Psoas muscle (tissue), 8 donors: ENCODE measurements around the gene RPN1. TPM values are rescaled to one million over a fixed set of nuclear protein-coding genes. Genes with fewer than 3 reads are reported as not detected.
"Not testable (repeated sequence)": the region's sequence is repeated elsewhere in the genome, so short reads cannot be mapped to it uniquely, and the experiment has no call there.

Source experiments
- ATAC-seq, 4 donors: fragments of 200-7000 bp; cut with Tn5 transposase; one replicate each; pipeline ENCODE4 v1.9.1; 2020; ENCODE audit warnings: moderate library complexity in 3 of 4, mild to moderate bottlenecking in 2 of 4
- DNase-seq, 2 donors: peaks; one replicate each; pipeline ENCODE4 v3.0.0-alpha.2; 2020
- H3K27ac ChIP-seq: fragments of 200-600 bp; one replicate; pipeline ENCODE4 v1.8.0; 2022
- H3K27me3 ChIP-seq, 3 donors: fragments of 200-600 bp in 1 of 3; one replicate each; pipeline versions ENCODE4 v1.6.1 to v1.8.0; 2013 to 2022; ENCODE audit warnings: low read length in 2 of 3, mild to moderate bottlenecking in 2 of 3, moderate library complexity in 1 of 3; ENCODE audit not compliant: insufficient read depth in 3 of 3
- H3K36me3 ChIP-seq, 2 donors: fragments of 200-600 bp in 1 of 2; one replicate each; pipeline versions ENCODE4 v1.6.1 to v1.8.0; 2013 to 2022; ENCODE audit warnings: low read depth in 1 of 2, mild to moderate bottlenecking in 1 of 2, moderate library complexity in 1 of 2; ENCODE audit not compliant: insufficient read depth in 1 of 2
- H3K4me1 ChIP-seq: fragments of 200-600 bp; one replicate; pipeline ENCODE4 v1.8.0; 2022
- H3K4me3 ChIP-seq: fragments of 200-600 bp; one replicate; pipeline ENCODE4 v1.8.0; 2022; ENCODE audit warnings: mild to moderate bottlenecking
- H3K9me3 ChIP-seq: fragments of 200-600 bp; one replicate; pipeline ENCODE4 v1.8.0; 2022
- CTCF ChIP-seq: fragments of 200-600 bp; IDR thresholded peaks from one replicate; pipeline ENCODE4 v1.8.0; 2022; ENCODE audit warnings: antibody characterized with exemption
- WGBS, 3 donors: extraction: QIAGEN DNeasy Blood & Tissue Kit; methylation state at CpG; one replicate each; pipeline versions ENCODE4 v1.1.6 to v1.1.7; 2013; 5-methylcytosine and 5-hydroxymethylcytosine counted together
- intact Hi-C, 2 donors: fragments of 100-400 bp; cut with DNase I; formaldehyde crosslinking; loops; one replicate each; pipeline versions ENCODE4 v1.11.0 to v1.14.2; 2022
- polyA plus RNA-seq, 3 donors: library from polyadenylated mRNA; stranded (reverse); fragments of 200-250 nt; gene quantifications; one replicate each; pipeline ENCODE4 v1.2.3, GENCODE V29; 2013
- total RNA-seq, 4 donors: library from RNA; stranded (reverse); fragmentation: NEBNext Ultra II Directional in 2 of 4; extraction: Animal tissue kit (Norgen Biotek cat#: 25700) in 2 of 4; gene quantifications; one replicate each; pipeline versions ENCODE4 v1.2.1 to v1.2.4, GENCODE V29; 2021 to 2023
- donor health status: healthy with polysubstance abuse.
- donor health status: DM: no; HTN: no; CAD: no; lungs with moderate emphysema.
- donor health status: Bipolar disorder and iron deficiency.
- donor health status: healthy.
- donor health status: DM: yes; HTN: yes; CAD: no.
- donor health status: DM: no; HTN: no; CAD: no.
- donor health status: DM: no; HTN: no; CAD: no.
- donor health status: DM: yes; HTN: yes; CAD: no.

RPN1 gene
- total and polyA plus RNA-seq, 7 donors, result 55.5 to 197 (median 110) TPM

GRCh38 chr3:128681369-128681829 is 30.8 kb upstream of the RPN1 start:
- intact Hi-C loops, result loop anchor here (1.0 to 5.0 kb wide), 4 partner anchors 111 to 196 kb away; partner anchors contain the start of gene ACAD9 (in 1 of the 2)
- Histone ChIP-seq H3K36me3 (no peaks in the 10 kb centered on the region), H3K4me3 (peak overlapping the region; percentile 76), H3K4me1 (no peaks in the 10 kb centered on the region), H3K9me3 (no peaks in the 10 kb centered on the region), H3K27me3 (no peaks in the 10 kb centered on the region), H3K27ac (peak overlapping the region; percentile 96)
- TF ChIP-seq CTCF, result no peak
- WGBS, 3 donors, result 41 to 44% (median 43%) methylated on average over 9 of the region's 9 CpGs
- no peak for DNase-seq
- ATAC-seq, result no peak

- Histone ChIP-seq H3K27me3 (no peaks in the 10 kb centered on the region), H3K36me3 (no peaks in the 10 kb centered on the region), H3K9me3 (no peaks in the 10 kb centered on the region), H3K27ac (peak overlapping the region; percentile 96), H3K4me3 (peak overlapping the region; percentile 76), H3K4me1 (no peaks in the 10 kb centered on the region)
- WGBS, 3 donors, result 0 to 1% (median 0%) methylated on average over 66 to 67 of the region's 67 CpGs
- intact Hi-C loops, result loop anchor here (1.0 to 5.0 kb wide), 6 partner anchors 46 to 197 kb away; partner anchors contain the start of genes ACAD9 (in 1 of the 2) and RAB7A (in 1 of the 2)
- DNase-seq, result peak; percentile 99 to 100
- ATAC-seq, result peak; percentile 97 to 99 (median 98)
- peak; percentile 91 for TF ChIP-seq CTCF
Observed at GRCh38 chr3:128680603-128681368, 30.2 kb upstream of the RPN1 start.

GRCh38 chr3:128679338-128679737 is 28.7 kb upstream of the RPN1 start:
- DNase-seq, result no peak
- 92 to 96% (median 94%) methylated on average over 2 of the region's 2 CpGs for WGBS, 3 donors
- no peaks in the 10 kb centered on the region for H3K36me3 ChIP-seq
- H3K9me3 ChIP-seq, result no peaks in the 10 kb centered on the region
- no peak overlapping the region for H3K4me3 ChIP-seq
- no peak for TF ChIP-seq CTCF
- no peaks in the 10 kb centered on the region for H3K4me1 ChIP-seq
- intact Hi-C loops, result loop anchor here in 1 of 2 donors (5.0 kb wide), 1 partner anchor 168 kb away; no protein-coding TSS in a partner anchor
- no peak for ATAC-seq
- no peaks in the 10 kb centered on the region for H3K27me3 ChIP-seq
- peak overlapping the region; percentile 6 for H3K27ac ChIP-seq

GRCh38 chr3:128675802-128676201 is 25.2 kb upstream of the RPN1 start:
- intact Hi-C loops, result loop anchor here in 1 of 2 donors (5.0 kb wide), 1 partner anchor 171 kb away; no protein-coding TSS in a partner anchor
- H3K27me3 ChIP-seq, H3K4me1 ChIP-seq, ATAC-seq, DNase-seq, H3K36me3 ChIP-seq, H3K9me3 ChIP-seq, H3K27ac ChIP-seq, H3K4me3 ChIP-seq: not testable (repeated sequence)
- 61 to 79% (median 64%) methylated on average over 4 of the region's 4 CpGs for WGBS, 3 donors

- DNase-seq, result no peak
- Histone ChIP-seq H3K4me3 (no peak overlapping the region), H3K27ac (no peak overlapping the region), H3K9me3 (no peaks in the 10 kb centered on the region), H3K4me1 (no peaks in the 10 kb centered on the region), H3K36me3 (no peaks in the 10 kb centered on the region), H3K27me3 (no peaks in the 10 kb centered on the region)
- no peak for ATAC-seq
- WGBS, 3 donors, result 90 to 93% (median 91%) methylated on average over 10 of the region's 10 CpGs
- intact Hi-C loops, result no loop called here
- TF ChIP-seq CTCF, result no peak
Observed at GRCh38 chr3:128674161-128674784, 23.7 kb upstream of the RPN1 start.
